ENCODE data around the gene ANGPT4. TPM values are rescaled to one million over a fixed set of nuclear protein-coding genes. Genes with fewer than 3 reads are reported as not detected.

ANGPT4 gene
- total RNA-seq, 1 experiment from 2014 or later: not detected

DNA sequence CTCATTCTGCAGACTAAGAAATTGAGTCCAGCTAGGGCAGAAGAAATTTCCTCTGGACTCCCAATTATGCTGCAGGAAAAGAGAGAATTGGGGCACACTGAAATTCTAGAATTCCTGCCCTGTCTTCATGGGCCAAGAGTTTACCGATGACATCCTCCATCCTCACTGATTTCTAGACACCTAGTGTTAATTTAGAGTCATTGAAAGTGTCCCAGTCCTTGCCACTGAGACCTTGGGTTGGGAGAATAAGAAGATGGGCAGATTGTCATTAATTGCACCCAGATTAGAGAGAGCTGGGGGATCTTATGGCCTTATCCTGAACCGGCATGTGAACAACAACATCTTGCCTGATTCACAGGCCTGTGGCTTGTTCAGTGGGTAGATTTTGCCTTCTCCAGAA lies 29.0 kb downstream of the ANGPT4 start:
- no TSS peak for BruUV-seq (replicated peaks)
- peaks cover 12% of the 10 kb centered on the region; the same call in 1 of the 2 replicates for H3K27me3 ChIP-seq (ENCODE audit: insufficient read depth, low read depth)
- ChIA-PET POLR2A (ENCODE audit: unreplicated experiment) (no interaction called here), CTCF (interaction anchor here (0.7 kb wide), 1 partner anchor 68 kb away, joined by 5 read pairs; no protein-coding TSS in a partner anchor)
- H3K27ac ChIP-seq: no peak overlapping the region
- intact Hi-C loops (cut with micrococcal nuclease; ENCODE audit: unreplicated experiment): no loop called here
- H3K4me2 ChIP-seq: no peak overlapping the region
- peaks cover 8% of the 10 kb centered on the region for H3K4me1 ChIP-seq (replicated peaks; ENCODE audit: insufficient read depth)
- H2AFZ ChIP-seq: no peak overlapping the region
- no peaks in the 10 kb centered on the region for H3K9me3 ChIP-seq (ENCODE audit: insufficient read depth, low read depth)
- H3K9me2 ChIP-seq (ENCODE audit: insufficient read depth): no peaks in the 10 kb centered on the region
- H3F3A ChIP-seq (ENCODE audit: insufficient read depth, low read depth): no peaks in the 10 kb centered on the region; the same call in 1 of the 2 replicates
- no peak overlapping the region for H3K4me3 ChIP-seq
- no peaks in the 10 kb centered on the region for H3K79me2 ChIP-seq (ENCODE audit: low read depth)
- no peaks in the 10 kb centered on the region for H3K36me3 ChIP-seq (ENCODE audit: low read depth)
- no peak for DNase-seq
- TF ChIP-seq, protein P1, sequence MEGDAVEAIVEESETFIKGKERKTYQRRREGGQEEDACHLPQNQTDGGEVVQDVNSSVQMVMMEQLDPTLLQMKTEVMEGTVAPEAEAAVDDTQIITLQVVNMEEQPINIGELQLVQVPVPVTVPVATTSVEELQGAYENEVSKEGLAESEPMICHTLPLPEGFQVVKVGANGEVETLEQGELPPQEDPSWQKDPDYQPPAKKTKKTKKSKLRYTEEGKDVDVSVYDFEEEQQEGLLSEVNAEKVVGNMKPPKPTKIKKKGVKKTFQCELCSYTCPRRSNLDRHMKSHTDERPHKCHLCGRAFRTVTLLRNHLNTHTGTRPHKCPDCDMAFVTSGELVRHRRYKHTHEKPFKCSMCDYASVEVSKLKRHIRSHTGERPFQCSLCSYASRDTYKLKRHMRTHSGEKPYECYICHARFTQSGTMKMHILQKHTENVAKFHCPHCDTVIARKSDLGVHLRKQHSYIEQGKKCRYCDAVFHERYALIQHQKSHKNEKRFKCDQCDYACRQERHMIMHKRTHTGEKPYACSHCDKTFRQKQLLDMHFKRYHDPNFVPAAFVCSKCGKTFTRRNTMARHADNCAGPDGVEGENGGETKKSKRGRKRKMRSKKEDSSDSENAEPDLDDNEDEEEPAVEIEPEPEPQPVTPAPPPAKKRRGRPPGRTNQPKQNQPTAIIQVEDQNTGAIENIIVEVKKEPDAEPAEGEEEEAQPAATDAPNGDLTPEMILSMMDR (conservative IDR thresholded peaks at IDR 0.05): no peak
- no peak for TF ChIP-seq EZH2 (IDR thresholded peaks at IDR 0.05; ENCODE audit: low read depth)
- no peaks in the 10 kb centered on the region for H4K20me1 ChIP-seq (ENCODE audit: insufficient read depth)

DNA sequence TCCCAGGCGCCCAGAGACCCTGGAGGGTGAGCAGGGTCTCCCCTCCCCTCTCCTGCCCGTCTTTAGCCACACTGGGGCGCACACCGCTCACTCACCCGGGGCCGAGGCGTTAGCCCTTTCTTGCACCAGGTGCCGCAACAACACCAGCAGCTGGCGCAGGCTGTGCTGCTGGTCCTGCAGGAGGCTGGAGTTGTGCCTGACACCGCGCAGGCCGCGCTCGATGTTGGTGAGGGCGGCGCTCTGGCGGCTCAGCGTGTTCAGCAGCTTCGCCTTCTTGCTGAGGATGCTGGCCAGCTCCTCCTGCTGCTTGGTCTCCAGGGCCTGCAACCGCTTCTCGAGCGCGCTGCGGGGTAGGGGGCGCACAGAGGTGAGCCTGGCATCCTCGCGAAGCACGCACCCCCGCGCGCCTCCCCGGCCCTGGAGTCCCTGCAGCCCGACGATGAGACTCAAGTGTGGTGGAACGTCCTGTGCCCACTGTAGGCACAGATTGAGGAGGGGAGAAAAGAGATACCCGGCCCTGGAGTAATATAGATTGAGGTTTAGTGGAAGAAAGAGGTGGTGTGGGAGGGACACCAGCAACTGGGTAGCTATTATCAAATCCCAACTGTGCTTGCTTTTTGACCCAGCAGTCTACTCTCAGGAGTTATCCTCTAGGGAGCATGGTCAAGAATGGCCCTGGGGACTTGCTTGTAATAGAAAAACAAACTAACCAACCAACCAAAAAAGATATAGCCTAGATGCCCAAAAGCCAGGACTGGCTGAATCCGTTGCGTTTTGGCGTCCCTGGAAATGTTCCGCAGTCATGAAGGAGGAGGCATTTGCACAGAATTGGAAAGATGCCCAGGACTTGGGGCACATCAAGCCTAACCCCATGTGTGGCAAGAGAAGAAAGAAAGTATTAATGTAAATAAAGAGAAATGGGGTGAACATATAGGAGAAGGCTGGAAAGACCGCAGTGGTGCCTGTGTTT lies 30.9 kb downstream of the ANGPT4 start:
- Histone ChIP-seq H2AFZ (no peak overlapping the region), H3K36me3 (ENCODE audit: low read depth) (no peaks in the 10 kb centered on the region), H3K4me3 (no peak overlapping the region), H3K9me3 (ENCODE audit: insufficient read depth, low read depth) (no peaks in the 10 kb centered on the region), H3K27ac (no peak overlapping the region), H3K9me2 (ENCODE audit: insufficient read depth) (no peaks in the 10 kb centered on the region), H3K4me2 (no peak overlapping the region), H3K79me2 (ENCODE audit: low read depth) (no peaks in the 10 kb centered on the region), H3K4me1 (replicated peaks; ENCODE audit: insufficient read depth) (peaks cover 25% of the 10 kb centered on the region), H3F3A (ENCODE audit: insufficient read depth, low read depth) (peaks cover 7% of the 10 kb centered on the region; the same call in 1 of the 2 replicates), H3K27me3 (ENCODE audit: insufficient read depth, low read depth) (no peaks in the 10 kb centered on the region), H4K20me1 (ENCODE audit: insufficient read depth) (no peaks in the 10 kb centered on the region)
- ChIA-PET POLR2A (ENCODE audit: unreplicated experiment) (interaction anchor here (0.7 kb wide), 1 partner anchor 27 kb away, joined by 5 read pairs; no protein-coding TSS in a partner anchor), CTCF (no interaction called here)
- no TSS peak for BruUV-seq (replicated peaks)
- no peak for DNase-seq
- TF ChIP-seq, protein P1 (conservative IDR thresholded peaks at IDR 0.05): no peak
- TF ChIP-seq EZH2 (IDR thresholded peaks at IDR 0.05; ENCODE audit: low read depth): no peak
- intact Hi-C loops (cut with micrococcal nuclease; ENCODE audit: unreplicated experiment): no loop called here

DNA sequence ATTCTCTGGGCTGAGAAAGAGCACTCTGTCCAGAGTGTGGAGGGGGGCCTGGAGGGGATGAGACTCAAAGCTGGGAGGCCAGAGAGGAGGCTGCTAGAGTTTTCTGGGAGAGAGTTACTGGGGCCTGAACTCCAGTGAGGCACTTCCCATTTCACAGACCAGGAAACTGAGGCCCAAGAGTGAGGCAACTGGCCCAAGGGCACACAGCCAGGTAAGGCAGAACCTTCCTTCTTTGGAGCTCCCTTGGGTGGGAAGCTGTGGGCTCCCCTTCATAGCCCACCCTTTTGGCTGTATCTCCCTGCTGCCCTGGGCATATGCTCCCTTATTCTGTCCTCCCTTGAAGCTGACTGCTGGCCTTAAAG lies 34.4 kb downstream of the ANGPT4 start:
- no peak for TF ChIP-seq EZH2 (IDR thresholded peaks at IDR 0.05; ENCODE audit: low read depth)
- TF ChIP-seq, protein P1 (conservative IDR thresholded peaks at IDR 0.05): no peak
- H3K4me3 ChIP-seq: peak overlapping the region; percentile 48; the same call in 1 of the 2 replicates
- 0 out of 2 replicates have a peak, but pooled peaks cover 9% of the 10 kb centered on the region for H3F3A ChIP-seq (ENCODE audit: insufficient read depth, low read depth)
- H3K9me2 ChIP-seq (ENCODE audit: insufficient read depth): no peaks in the 10 kb centered on the region
- no peak overlapping the region for H2AFZ ChIP-seq
- TSS peak; percentile 72 for BruUV-seq (replicated peaks)
- H3K9me3 ChIP-seq (ENCODE audit: insufficient read depth, low read depth): no peaks in the 10 kb centered on the region
- no peaks in the 10 kb centered on the region for H3K79me2 ChIP-seq (ENCODE audit: low read depth)
- ChIA-PET POLR2A (ENCODE audit: unreplicated experiment) (no interaction called here), CTCF (no interaction called here)
- H3K27ac ChIP-seq: peak overlapping the region; percentile 85
- peaks cover 33% of the 10 kb centered on the region for H3K4me1 ChIP-seq (replicated peaks; ENCODE audit: insufficient read depth)
- no peaks in the 10 kb centered on the region for H3K36me3 ChIP-seq (ENCODE audit: low read depth)
- H3K4me2 ChIP-seq: peak overlapping the region; percentile 72
- intact Hi-C loops (cut with micrococcal nuclease; ENCODE audit: unreplicated experiment): no loop called here
- H4K20me1 ChIP-seq (ENCODE audit: insufficient read depth): no peaks in the 10 kb centered on the region
- H3K27me3 ChIP-seq (ENCODE audit: insufficient read depth, low read depth): no peaks in the 10 kb centered on the region
- DNase-seq: no peak
